NCI-H524 treated with DMSO at 0.1 percent for 48 hours (cell line): ENCODE data around the gene CGB1.
"Not testable (repeated sequence)": the region's sequence is repeated elsewhere in the genome, so short reads cannot be mapped to it uniquely, and the experiment has no call there.

ENCODE experiments used
- DNase-seq: peaks from one replicate; lab custom pipeline; 2025; lab: John Stamatoyannopoulos, UW

The CGB1 gene

DNA sequence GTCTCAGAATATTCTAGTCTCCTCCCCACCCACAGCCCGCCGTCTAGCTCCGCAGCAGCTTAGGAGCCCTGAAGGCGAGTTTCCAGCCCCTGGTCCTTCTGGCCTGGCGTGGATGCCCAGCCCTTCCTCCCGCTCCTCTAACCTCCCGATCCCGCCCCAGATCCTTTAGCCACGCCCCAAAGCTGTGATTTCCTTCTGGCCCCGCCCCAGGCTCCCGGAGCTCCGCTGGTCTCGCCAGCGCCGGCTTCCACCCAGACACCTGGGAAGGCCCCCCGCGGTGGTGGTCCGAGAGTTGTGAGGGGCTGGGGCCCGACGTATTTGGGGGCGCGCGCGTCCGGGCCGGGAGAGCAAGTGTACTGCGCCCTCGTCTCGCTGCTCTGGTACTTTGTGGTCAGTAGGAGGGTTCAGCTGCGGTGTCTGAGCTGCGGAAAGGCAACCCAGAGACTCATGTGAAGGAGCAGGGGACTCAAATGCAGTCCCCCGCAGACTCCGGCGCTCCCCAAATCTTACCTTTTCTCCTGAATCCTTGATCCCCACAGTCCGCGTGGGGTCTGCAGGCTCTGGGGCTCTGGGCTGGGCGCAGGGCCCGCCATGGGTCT is 21.0 kb upstream of the CGB1 start, which contains the start of gene CGB7:
Gene CGB7, minus strand, starts transcription at position 114 of the 599 bp plus-strand sequence. CDS start 2,374 bp downstream, outside the sequence.
- no peak for DNase-seq

DNA sequence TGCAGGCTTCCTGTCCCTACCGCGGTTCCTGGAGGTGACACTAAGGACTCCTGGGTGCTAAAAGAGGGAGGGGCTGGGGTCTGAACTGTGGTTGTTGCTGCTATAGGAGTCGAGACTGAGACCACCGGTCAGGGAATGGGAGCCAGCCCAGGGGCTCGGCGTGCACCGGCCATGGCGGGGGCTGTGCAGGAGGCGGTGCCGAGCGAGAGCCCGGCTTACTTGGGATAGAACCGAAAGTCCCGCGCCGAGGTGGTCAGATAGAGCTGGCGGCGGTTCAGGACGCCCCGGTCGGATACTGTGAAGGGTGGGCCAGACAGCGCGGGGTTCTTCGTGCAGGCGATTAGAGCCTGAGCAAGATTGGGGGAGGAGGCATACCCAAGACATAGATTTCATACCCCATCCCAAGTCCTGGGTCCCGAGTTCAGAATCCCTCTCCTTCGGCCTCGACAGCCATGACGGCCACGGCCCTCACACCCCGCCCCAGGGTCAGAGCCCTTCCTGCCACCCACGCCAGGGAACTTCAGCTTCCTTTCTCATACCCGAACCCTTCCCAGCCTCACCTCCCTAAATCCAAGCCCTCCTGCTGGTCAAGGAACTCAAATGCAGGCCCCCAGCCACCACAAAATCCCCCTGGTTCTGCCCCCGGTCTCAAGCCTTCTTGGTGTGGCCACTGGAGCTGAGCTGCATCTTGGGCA is 20.4 kb upstream of the CGB1 start:
- DNase-seq, result not testable (repeated sequence)

DNA sequence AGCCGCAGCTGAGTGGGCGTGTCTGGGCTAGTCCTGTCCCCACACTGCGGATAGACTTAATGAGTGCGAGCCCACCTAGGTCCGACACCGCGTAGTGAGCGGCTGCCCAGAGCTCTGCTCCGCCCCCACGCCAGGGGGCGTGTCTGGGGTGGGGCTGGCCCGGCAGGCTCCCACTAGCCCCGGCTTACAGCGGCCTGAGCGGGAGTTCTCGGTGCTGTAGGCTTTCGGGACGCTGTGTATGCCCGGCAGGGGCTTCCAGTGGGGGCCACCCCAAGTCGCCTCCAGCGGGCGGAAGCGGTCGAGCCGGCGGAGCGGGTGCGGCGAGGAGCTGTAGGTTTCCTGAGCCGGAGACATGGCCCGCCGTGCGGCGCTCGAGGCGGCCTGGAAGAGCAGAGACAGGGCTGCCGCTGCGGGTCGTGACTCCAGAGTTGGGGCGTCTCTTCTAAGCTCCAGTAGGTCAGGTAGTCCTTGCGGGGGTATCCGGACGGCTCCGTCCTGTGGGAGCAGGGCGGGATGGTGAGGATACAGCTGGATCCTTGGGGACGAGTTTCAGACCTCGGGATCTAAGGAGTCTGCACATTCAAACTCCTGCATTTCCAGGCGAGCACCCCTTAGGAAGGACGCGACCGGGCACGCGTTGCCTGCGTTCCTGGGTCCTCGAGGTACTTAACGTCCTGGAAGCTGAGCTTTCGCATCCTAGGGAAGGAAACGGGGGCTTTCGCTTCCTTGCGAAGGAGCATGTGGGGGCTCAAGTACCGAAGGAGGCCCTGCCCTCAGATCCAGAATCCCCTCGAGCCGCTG is 19.6 kb upstream of the CGB1 start:
- DNase-seq, result no peak

DNA sequence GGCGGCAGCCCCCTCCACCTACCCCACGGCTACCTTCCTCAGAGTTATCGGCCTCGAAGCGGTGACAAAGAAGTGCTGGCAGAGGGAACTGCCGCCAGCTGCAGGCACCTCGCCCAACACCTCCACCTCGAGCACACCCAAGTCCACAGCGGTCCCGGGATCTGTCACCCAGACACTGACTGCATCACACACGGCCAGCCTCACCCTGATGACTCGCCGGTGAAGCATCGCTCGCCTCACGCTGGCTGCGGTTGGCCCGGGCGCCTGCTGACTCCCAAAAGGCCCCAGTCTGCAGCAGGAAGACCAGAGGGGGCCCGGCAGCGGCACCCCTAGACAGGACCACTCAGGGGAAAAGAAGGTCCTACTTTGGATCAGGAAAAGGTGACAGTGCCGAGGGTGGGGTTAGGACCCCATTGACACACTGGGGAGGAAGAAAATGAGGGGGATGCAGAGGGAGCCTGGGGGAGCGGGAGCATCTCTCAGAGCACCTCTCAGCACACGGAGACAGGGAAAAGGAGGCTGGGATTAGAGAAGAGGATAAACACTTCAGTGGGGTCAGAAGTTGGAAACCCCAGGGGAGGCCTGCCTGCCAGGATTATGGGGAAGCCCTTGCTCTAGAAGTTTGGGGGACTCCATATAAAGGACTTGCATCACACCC is 13.8 kb upstream of the CGB1 start:
- DNase-seq, result not testable (repeated sequence)

DNA sequence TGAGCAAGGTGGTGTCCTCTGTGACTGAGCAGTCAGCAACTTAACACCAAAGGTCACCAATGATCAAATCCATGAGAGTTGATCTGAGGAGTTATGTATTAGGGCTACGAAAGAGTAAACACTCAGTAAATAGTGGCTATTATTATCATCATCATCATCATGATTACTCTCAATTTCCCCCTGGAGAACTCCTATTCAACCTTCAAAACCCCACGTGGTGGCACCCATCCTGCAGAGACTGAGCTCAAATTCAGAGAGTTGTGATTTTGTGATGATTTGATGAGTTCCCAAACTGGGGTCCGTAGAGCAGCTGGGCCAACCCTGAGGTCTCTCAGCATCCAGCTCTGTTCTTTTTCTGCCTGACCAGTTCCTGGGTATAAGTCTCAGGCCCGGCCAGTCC is 13.1 kb upstream of the CGB1 start:
- not testable (repeated sequence) for DNase-seq

DNA sequence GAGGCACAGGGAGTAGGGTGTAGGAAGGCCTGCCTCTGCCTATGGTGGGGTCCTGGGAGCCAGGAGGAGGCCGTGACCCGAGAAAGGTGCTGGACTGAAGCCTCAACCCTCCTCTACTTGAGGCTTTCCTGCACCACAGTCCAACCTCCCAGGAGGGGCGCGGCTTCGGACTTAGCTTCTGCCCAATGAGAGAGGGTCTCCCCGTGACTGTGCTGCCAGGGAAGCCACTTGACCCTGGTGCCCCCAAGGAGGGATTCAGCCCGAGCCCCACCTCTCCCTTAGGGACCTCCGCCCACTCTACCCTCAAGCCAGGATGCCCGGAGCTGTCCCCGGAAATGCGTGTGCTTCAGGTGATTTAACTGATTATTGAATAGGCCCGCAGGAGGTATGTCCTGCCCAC is 12.3 kb upstream of the CGB1 start, which contains the start of gene CGB8:
Gene CGB8, minus strand, starts transcription at position 101 of the 400 bp plus-strand sequence. CDS start 372 bp downstream, outside the sequence.
- not testable (repeated sequence) for DNase-seq

DNA sequence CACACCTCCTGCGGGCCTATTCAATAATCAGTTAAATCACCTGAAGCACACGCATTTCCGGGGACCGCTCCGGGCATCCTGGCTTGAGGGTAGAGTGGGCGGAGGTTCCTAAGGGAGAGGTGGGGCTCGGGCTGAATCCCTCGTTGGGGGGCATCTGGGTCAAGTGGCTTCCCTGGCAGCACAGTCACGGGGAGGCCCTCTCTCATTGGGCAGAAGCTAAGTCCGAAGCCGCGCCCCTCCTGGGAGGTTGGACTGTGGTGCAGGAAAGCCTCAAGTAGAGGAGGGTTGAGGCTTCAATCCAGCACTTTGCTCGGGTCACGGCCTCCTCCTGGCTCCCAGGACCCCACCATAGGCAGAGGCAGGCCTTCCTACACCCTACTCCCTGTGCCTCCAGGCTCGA is 6.9 kb upstream of the CGB1 start, which contains the start of gene CGB5:
Gene CGB5, plus strand, starts transcription at position 301 of the 400 bp plus-strand sequence. CDS start 362 bp downstream, outside the sequence.
- DNase-seq, result not testable (repeated sequence)

DNA sequence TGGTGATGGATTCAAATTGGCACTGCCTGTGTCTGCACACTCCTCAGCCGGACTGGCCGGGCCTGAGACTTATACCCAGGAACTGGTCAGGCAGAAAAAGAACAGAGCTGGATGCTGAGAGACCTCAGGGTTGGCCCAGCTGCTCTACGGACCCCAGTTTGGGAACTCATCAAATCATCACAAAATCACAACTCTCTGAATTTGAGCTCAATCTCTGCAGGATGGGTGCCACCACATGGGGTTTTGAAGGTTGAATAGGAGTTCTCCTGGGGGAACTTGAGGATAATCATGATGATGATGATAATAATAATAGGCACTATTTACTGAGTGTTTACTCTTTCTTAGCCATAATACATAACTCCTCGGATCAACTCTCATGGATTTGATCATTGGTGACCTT is 6.0 kb upstream of the CGB1 start:
- not testable (repeated sequence) for DNase-seq

DNA sequence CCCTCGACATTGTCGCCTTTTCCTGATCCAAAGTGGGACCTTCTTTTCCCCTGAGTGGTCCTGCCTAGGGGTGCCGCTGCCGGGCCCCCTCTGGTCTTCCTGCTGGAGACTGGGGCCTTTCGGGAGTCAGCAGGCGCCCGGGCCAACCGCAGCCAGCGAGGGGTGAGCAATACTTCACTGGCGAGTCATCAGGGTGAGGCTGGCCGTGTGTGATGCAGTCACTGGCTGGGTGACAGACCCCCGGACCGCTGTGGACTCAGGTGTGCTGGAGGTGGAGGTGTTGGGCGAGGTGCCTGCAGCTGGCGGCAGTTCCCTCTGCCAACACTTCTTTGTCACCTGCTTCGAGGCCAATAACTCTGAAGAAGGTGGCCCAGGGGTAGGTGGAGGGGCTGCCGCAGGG is 5.5 kb upstream of the CGB1 start:
- DNase-seq, result no peak

DNA sequence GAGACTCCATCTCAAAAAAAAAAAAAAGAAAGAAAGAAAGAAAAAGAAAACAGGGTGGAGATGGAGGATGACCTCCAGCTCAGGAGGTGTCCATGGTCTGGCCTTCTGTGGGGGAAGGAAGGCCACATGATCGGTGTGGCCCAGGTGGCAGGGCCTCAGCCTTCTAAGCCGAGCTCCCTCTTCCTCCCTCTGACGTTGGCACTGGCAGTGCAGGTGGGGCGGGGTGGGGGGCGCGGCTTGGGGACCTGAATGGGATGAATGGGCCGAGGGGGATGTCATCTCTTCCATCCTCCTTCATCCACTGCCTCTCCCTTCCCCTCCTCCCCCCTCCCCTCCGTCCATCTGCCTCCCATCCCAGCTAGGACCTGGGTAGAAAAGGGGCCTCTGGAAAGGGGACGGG is 3.0 kb upstream of the CGB1 start:
- DNase-seq, result not testable (repeated sequence)

DNA sequence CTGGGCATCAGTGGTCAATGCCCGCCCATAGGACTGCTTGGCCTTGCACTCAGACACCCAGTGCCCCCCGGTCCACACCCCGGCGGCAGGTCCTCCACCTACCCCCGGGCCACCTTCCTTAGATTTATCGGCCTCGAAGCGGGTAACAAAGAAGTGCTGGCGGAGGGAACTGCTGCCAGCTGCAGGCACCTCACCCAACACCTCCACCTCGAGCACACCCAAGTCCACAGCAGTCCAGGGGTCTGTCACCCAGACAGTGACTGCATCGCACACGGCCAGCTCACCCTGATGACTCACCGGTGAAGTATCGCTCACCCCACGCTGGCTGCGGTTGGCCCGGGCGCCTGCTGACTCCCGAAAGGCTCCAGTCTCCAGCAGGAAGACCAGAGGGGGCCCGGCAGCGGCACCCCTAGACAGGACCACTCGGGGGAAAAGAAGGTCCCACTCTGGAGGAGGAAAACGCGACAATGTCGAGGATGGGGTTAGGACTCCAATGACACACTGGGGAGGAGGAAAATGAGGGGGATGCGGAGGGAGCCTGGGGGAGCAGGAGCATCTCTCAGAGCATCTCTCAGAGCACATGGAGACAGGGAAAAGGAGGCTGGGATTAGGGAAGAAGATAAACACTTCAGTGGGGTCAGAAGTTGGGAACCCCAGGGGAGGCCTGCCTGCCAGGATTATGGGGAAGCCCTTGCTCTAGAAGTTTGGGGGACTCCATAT is 2.0 kb upstream of the CGB1 start:
- not testable (repeated sequence) for DNase-seq

DNA sequence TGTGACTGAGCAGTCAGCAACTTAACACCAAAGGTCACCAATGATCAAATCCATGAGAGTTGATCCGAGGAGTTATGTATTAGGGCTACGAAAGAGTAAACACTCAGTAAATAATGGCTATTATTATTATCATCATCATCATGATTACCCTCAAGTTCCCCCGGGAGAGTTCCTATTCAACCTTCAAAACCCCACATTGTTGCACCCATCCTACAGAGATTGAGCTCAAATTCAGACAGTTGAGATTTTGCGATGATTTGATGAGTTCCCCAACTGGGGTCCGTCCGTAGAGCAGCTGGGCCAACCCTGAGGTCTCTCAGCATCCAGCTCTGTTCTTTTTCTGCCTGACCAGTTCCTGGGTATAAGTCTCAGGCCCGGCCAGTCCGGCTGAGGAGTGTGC is 1.4 kb upstream of the CGB1 start:
- DNase-seq, result not testable (repeated sequence)

DNA sequence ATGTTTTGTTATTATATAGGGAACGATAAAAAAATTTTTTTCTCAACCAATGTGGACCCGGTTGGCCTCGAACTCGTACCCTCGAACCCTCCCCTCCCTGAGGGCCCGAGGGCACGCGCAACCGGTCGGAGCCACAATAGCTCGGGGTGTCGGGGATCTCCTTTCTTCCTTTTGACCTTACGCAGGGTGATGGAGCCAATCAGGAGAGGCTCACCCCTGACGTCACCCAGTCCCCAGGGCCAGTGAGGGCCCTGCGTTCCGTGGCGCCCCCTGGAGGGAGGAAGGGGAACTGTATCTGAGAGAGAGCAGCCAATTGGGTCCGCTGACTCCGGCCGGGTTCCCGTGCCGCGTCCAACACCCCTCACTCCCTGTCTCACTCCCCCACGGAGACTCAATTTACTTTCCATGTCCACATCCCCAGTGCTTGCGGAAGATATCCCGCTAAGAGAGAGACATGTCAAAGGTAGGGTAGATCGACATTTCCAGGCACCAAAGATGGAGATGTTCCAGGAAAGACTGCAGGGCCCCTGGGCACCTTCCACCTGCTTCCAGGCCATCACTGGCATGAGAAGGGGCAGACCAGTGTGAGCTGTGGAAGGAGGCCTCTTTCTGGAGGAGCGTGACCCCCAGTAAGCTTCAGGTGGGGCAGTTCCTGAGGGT is 4.9 kb downstream of the CGB1 start, which contains the start of gene CGB2:
Gene CGB2, plus strand, starts transcription at position 249 of the 660 bp plus-strand sequence. Its CDS starts 206 bp downstream, at position 455.
- not testable (repeated sequence) for DNase-seq

DNA sequence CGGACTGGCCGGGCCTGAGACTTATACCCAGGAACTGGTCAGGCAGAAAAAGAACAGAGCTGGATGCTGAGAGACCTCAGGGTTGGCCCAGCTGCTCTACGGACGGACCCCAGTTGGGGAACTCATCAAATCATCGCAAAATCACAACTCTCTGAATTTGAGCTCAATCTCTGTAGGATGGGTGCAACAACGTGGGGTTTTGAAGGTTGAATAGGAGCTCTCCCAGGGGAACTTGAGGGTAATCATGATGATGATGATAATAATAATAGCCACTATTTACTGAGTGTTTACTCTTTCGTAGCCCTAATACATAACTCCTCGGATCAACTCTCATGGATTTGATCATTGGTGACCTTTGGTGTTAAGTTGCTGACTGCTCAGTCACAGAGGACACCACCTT is 6.4 kb downstream of the CGB1 start:
- not testable (repeated sequence) for DNase-seq

DNA sequence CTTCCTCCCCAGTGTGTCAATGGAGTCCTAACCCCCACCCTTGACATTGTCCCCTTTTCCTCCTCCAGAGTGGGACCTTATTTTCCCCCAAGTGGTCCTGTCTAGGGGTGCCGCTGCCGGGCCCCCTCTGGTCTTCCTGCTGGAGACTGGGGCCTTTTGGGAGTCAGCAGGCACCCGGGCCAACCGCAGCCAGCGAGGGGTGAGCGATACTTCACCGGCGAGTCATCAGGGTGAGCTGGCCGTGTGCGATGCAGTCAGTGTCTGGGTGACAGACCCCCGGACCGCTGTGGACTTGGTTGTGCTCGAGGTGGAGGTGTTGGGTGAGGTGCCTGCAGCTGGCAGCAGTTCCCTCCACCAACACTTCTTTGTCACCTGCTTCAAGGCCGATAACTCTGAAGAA is 6.9 kb downstream of the CGB1 start:
- not testable (repeated sequence) for DNase-seq

DNA sequence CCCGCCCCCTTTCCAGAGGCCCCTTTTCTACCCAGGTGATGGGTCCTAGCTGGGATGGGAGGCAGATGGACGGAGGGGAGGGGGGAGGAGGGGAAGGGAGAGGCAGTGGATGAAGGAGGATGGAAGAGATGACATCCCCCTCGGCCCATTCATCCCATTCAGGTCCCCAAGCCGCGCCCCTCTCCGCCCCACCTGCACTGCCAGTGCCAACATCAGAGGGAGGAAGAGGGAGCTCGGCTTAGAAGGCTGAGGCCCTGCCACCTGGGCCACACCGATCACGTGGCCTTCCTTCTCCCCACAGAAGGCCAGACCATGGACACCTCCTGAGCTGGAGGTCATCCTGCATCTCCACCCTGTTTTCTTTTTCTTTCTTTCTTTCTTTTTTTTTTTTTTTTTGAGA is 8.0 kb downstream of the CGB1 start:
- not testable (repeated sequence) for DNase-seq

DNA sequence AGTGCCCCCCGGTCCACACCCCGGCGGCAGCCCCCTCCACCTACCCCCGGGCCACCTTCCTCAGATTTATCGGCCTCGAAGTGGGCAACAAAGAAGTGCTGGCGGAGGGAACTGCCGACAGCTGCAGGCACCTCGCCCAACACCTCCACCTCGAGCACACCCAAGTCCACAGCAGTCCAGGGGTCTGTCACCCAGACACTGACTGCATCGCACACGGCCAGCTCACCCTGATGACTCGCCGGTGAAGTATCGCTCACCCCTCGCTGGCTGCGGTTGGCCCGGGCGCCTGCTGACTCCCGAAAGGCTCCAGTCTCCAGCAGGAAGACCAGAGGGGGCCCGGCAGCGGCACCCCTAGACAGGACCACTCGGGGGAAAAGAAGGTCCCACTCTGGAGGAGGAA is 11.1 kb downstream of the CGB1 start:
- not testable (repeated sequence) for DNase-seq

DNA sequence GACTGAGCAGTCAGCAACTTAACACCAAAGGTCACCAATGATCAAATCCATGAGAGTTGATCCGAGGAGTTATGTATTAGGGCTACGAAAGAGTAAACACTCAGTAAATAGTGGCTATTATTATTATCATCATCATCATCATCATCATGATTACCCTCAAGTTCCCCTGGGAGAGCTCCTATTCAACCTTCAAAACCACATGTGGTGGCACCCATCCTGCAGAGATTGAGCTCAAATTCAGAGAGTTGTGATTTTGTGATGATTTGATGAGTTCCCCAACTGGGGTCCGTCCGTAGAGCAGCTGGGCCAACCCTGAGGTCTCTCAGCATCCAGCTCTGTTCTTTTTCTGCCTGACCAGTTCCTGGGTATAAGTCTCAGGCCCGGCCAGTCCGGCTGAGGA is 11.6 kb downstream of the CGB1 start:
- DNase-seq, result not testable (repeated sequence)

DNA sequence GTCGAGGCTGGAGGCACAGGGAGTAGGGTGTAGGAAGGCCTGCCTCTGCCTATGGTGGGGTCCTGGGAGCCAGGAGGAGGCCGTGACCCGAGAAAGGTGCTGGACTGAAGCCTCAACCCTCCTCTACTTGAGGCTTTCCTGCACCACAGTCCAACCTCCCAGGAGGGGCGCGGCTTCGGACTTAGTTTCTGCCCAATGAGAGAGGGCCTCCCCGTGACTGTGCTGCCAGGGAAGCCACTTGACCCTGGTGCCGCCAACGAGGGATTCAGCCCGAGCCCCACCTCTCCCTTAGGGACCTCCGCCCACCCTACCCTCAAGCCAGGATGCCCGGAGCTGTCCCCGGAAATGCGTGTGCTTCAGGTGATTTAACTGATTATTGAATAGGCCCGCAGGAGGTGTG is 12.5 kb downstream of the CGB1 start, which contains the start of gene CGB3:
Gene CGB3, minus strand, starts transcription at position 101 of the 400 bp plus-strand sequence. CDS start 362 bp downstream, outside the sequence.
- DNase-seq, result not testable (repeated sequence)

DNA sequence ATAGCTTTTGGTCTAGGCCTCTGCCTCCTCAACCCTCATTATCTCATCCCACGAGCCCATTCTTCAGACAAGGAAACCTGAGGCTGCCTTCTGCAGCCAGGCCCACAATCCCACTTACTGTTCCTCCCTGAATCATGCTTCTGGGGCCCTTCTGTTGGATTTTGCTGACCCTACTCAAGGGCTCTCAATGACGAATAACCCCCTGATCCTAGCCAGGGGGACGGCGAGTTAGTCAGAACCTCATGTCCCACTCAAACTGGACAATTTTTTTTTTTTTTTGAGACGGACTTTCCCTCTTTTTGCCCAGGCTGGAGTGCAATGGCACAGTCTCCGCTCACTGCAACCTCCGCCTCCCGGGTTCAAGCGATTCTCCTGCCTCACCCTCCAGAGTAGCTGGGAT is 14.6 kb downstream of the CGB1 start:
- DNase-seq, result no peak
